Embryonic facial prominence (tissue), 1 donor: ENCODE measurements around the gene SRL.

Experiments used
- DNase-seq: peaks from one replicate; pipeline ENCODE4 v3.0.0-alpha.2; 2016; ENCODE audit errors: extremely low spot score

Gene SRL

GRCh38 chr16:4241928-4242283 is at the start of gene SRL:
Gene SRL, minus strand, starts transcription at chr16:4242080. Its CDS starts 13 bp downstream, at chr16:4242067.
- no peak for DNase-seq

GRCh38 chr16:4290236-4290830 is 48.5 kb upstream of the SRL start:
- no peak for DNase-seq

GRCh38 chr16:4288148-4288921 is 46.5 kb upstream of the SRL start:
- no peak for DNase-seq

GRCh38 chr16:4285167-4285566 is 43.3 kb upstream of the SRL start:
- DNase-seq, result no peak

GRCh38 chr16:4283939-4284338 is 42.1 kb upstream of the SRL start:
- no peak for DNase-seq

- DNase-seq, result no peak
These were observed 41.6 kb upstream of the SRL start for GRCh38 chr16:4283441-4283840.

GRCh38 chr16:4280625-4281024 is 38.7 kb upstream of the SRL start:
- no peak for DNase-seq

GRCh38 chr16:4277987-4278513 is 36.2 kb upstream of the SRL start:
- DNase-seq, result no peak

GRCh38 chr16:4275861-4276260 is 34.0 kb upstream of the SRL start:
- no peak for DNase-seq

- no peak for DNase-seq
These were observed 32.0 kb upstream of the SRL start for GRCh38 chr16:4273858-4274311.

- DNase-seq, result no peak
These were observed 30.5 kb upstream of the SRL start for GRCh38 chr16:4272114-4272956.

- peak; percentile 90 for DNase-seq
These were observed 29.6 kb upstream of the SRL start for GRCh38 chr16:4271176-4272113.

- no peak for DNase-seq
These were observed 28.7 kb upstream of the SRL start for GRCh38 chr16:4270595-4270994.

- DNase-seq, result no peak
These were observed 28.2 kb upstream of the SRL start for GRCh38 chr16:4270091-4270490.

- no peak for DNase-seq
These were observed 24.5 kb upstream of the SRL start for GRCh38 chr16:4266372-4266771.

- DNase-seq, result no peak
These were observed 23.8 kb upstream of the SRL start for GRCh38 chr16:4265676-4266075.

GRCh38 chr16:4264546-4264945 is 22.7 kb upstream of the SRL start:
- DNase-seq, result no peak

GRCh38 chr16:4263504-4264436 is 21.9 kb upstream of the SRL start:
- DNase-seq, result peak; percentile 59

- no peak for DNase-seq
These were observed 20.5 kb upstream of the SRL start for GRCh38 chr16:4262303-4262835.
